ENCODE results near the gene RNF8. TPM values are rescaled to one million over a fixed set of nuclear protein-coding genes. Genes with fewer than 3 reads are reported as not detected.

Gene RNF8
- total RNA-seq, 2 donors from 2014 or later: 38.2 to 51.1 TPM

- Mint-ChIP-seq H3K4me1 (peaks cover 6% of the 10 kb centered on the region), H3K4me3 (no peak overlapping the region), H3K27ac (no peak overlapping the region), H3K27me3 (ENCODE audit: insufficient read depth) (no peaks in the 10 kb centered on the region), H3K36me3 (ENCODE audit: low read depth) (peaks cover 63% of the 10 kb centered on the region), H3K9me3 (no peaks in the 10 kb centered on the region)
- no peak for TF ChIP-seq CTCF (conservative IDR thresholded peaks at IDR 0.05)
- H3K4me1 ChIP-seq (ENCODE audit: control insufficient read depth, insufficient read depth, low read length): peaks cover under 1% of the 10 kb centered on the region
- no peak for DNase-seq
- H3K9ac ChIP-seq (ENCODE audit: extremely low read depth, low read length, poor library complexity, severe bottlenecking): no peak overlapping the region
- no peaks in the 10 kb centered on the region for H3K9me3 ChIP-seq (ENCODE audit: control insufficient read depth, low read length)
- no peak overlapping the region for H3K27ac ChIP-seq (ENCODE audit: low read depth, low read length)
- H3K4me3 ChIP-seq (ENCODE audit: low read length): no peak overlapping the region
- no peaks in the 10 kb centered on the region for H3K27me3 ChIP-seq (ENCODE audit: control insufficient read depth, insufficient read depth, low read length, poor library complexity, severe bottlenecking)
- H3K36me3 ChIP-seq (ENCODE audit: control insufficient read depth, insufficient read depth, low read length): peaks cover 92% of the 10 kb centered on the region
Observed at GRCh38 chr6:37375376-37375775, 21.6 kb downstream of the RNF8 start.

- TF ChIP-seq CTCF (conservative IDR thresholded peaks at IDR 0.05): no peak
- H3K4me3 Mint-ChIP-seq: no peak overlapping the region
- WGBS, 2 experiments (ENCODE audit: insufficient coverage in 1 of 2, insufficient read length in 1 of 2): 97 to 100% methylated on average over 1 to 4 of the region's 4 CpGs
- Histone ChIP-seq H3K9ac (ENCODE audit: extremely low read depth, low read length, poor library complexity, severe bottlenecking) (no peak overlapping the region), H3K4me3 (ENCODE audit: low read length) (no peak overlapping the region), H3K27ac (ENCODE audit: low read depth, low read length) (no peak overlapping the region), H3K9me3 (ENCODE audit: control insufficient read depth, low read length) (no peaks in the 10 kb centered on the region), H3K4me1 (ENCODE audit: control insufficient read depth, insufficient read depth, low read length) (peaks cover 3% of the 10 kb centered on the region), H3K27me3 (ENCODE audit: control insufficient read depth, insufficient read depth, low read length, poor library complexity, severe bottlenecking) (no peaks in the 10 kb centered on the region), H3K36me3 (ENCODE audit: control insufficient read depth, insufficient read depth, low read length) (peaks cover 90% of the 10 kb centered on the region)
- H3K27me3 Mint-ChIP-seq (ENCODE audit: insufficient read depth): no peaks in the 10 kb centered on the region
- DNase-seq: no peak
- H3K9me3 Mint-ChIP-seq: no peaks in the 10 kb centered on the region
- H3K4me1 Mint-ChIP-seq: peaks cover 4% of the 10 kb centered on the region
- H3K36me3 Mint-ChIP-seq (ENCODE audit: low read depth): peaks cover 57% of the 10 kb centered on the region
- H3K27ac Mint-ChIP-seq: no peak overlapping the region
Observed at GRCh38 chr6:37376078-37376743, 22.4 kb downstream of the RNF8 start.

GRCh38 chr6:37381579-37381978 is 27.8 kb downstream of the RNF8 start:
- H3K9me3 Mint-ChIP-seq: no peaks in the 10 kb centered on the region
- no peak overlapping the region for H3K4me3 Mint-ChIP-seq
- peak overlapping the region; percentile 12 for H3K9ac ChIP-seq (ENCODE audit: extremely low read depth, low read length, poor library complexity, severe bottlenecking)
- no peak overlapping the region for H3K4me3 ChIP-seq (ENCODE audit: low read length)
- H3K4me1 ChIP-seq (ENCODE audit: control insufficient read depth, insufficient read depth, low read length): peaks cover 10% of the 10 kb centered on the region
- H3K27ac ChIP-seq (ENCODE audit: low read depth, low read length): no peak overlapping the region
- DNase-seq: peak; percentile 84
- H3K36me3 Mint-ChIP-seq (ENCODE audit: low read depth): peaks cover 54% of the 10 kb centered on the region
- no peaks in the 10 kb centered on the region for H3K9me3 ChIP-seq (ENCODE audit: control insufficient read depth, low read length)
- peaks cover 75% of the 10 kb centered on the region for H3K36me3 ChIP-seq (ENCODE audit: control insufficient read depth, insufficient read depth, low read length)
- peak overlapping the region; percentile 64 for H3K27ac Mint-ChIP-seq
- 39% methylated on average over 2 of the region's 2 CpGs; no CpG with 5 or more reads in 1 of the 2 experiments for WGBS, 2 experiments (ENCODE audit: insufficient coverage in 1 of 2, insufficient read length in 1 of 2)
- peak; percentile 87 for TF ChIP-seq CTCF (conservative IDR thresholded peaks at IDR 0.05)
- H3K27me3 ChIP-seq (ENCODE audit: control insufficient read depth, insufficient read depth, low read length, poor library complexity, severe bottlenecking): no peaks in the 10 kb centered on the region
- no peaks in the 10 kb centered on the region for H3K27me3 Mint-ChIP-seq (ENCODE audit: insufficient read depth)
- peaks cover 15% of the 10 kb centered on the region for H3K4me1 Mint-ChIP-seq
